HG03045 (cell line): ENCODE results near the gene RBBP8NL.
"Not testable (repeated sequence)": the region's sequence is repeated elsewhere in the genome, so short reads cannot be mapped to it uniquely, and the experiment has no call there.

Experiments used
- ATAC-seq: cut with Tn5 transposase; IDR thresholded peaks from one replicate; pipeline ENCODE4 v1.9.1; 2021; ENCODE audit warnings: mild to moderate bottlenecking, moderate library complexity; ENCODE audit not compliant: unreplicated experiment

The RBBP8NL gene

GRCh38 chr20:62376112-62377063 lies 51.0 kb downstream of the RBBP8NL start:
- ATAC-seq, result no peak

GRCh38 chr20:62374331-62375152 lies 52.8 kb downstream of the RBBP8NL start:
- ATAC-seq, result no peak

GRCh38 chr20:62373631-62374179 lies 53.6 kb downstream of the RBBP8NL start:
- ATAC-seq, result not testable (repeated sequence)

- no peak for ATAC-seq
These were observed 55.0 kb downstream of the RBBP8NL start for GRCh38 chr20:62372042-62372993.

- no peak for ATAC-seq
These were observed 55.7 kb downstream of the RBBP8NL start for GRCh38 chr20:62371588-62372041.

GRCh38 chr20:62370807-62371587 lies 56.3 kb downstream of the RBBP8NL start:
- ATAC-seq, result no peak

- no peak for ATAC-seq
These were observed 57.1 kb downstream of the RBBP8NL start for GRCh38 chr20:62370115-62370806.

- no peak for ATAC-seq
These were observed 57.6 kb downstream of the RBBP8NL start for GRCh38 chr20:62369815-62370114.

GRCh38 chr20:62368976-62369814 lies 58.1 kb downstream of the RBBP8NL start:
- ATAC-seq, result no peak

GRCh38 chr20:62368392-62368975 lies 58.9 kb downstream of the RBBP8NL start:
- no peak for ATAC-seq

GRCh38 chr20:62367633-62368391 lies 59.5 kb downstream of the RBBP8NL start:
- ATAC-seq, result no peak

- ATAC-seq, result no peak
These were observed 60.2 kb downstream of the RBBP8NL start, which contains the start of gene LAMA5 for GRCh38 chr20:62367136-62367632. Gene LAMA5 (minus strand): TSS chr20:62367312. CDS start chr20:62367245, 67 bp downstream.

GRCh38 chr20:62366370-62367135 lies 60.8 kb downstream of the RBBP8NL start:
- ATAC-seq, result no peak

- no peak for ATAC-seq
These were observed 61.4 kb downstream of the RBBP8NL start for GRCh38 chr20:62365814-62366369.

- no peak for ATAC-seq
These were observed 62.2 kb downstream of the RBBP8NL start for GRCh38 chr20:62364911-62365736.
